Adipocyte (in vitro differentiated cells): ENCODE measurements around the gene CTRB2.
"Not testable (repeated sequence)": the region's sequence is repeated elsewhere in the genome, so short reads cannot be mapped to it uniquely, and the experiment has no call there.

ENCODE experiments used
- DNase-seq: peaks from one replicate; pipeline ENCODE4 v3.0.0-alpha.2; 2015; ENCODE audit warnings: low read depth
- H3K27me3 ChIP-seq: replicated peaks from 2 replicates; pipeline ENCODE4 v1.7.0; 2013; ENCODE audit warnings: mild to moderate bottlenecking, low read length, moderate library complexity; ENCODE audit not compliant: control insufficient read depth, insufficient read depth
- H3K36me3 ChIP-seq: 2 replicates; pipeline ENCODE4 v1.7.0; 2013; ENCODE audit warnings: low read length, mild to moderate bottlenecking, moderate library complexity; ENCODE audit not compliant: control insufficient read depth, insufficient read depth, severe bottlenecking
- H3K4me1 ChIP-seq: 2 replicates; pipeline ENCODE4 v1.7.0; 2013; ENCODE audit warnings: mild to moderate bottlenecking, low read length, moderate library complexity; ENCODE audit not compliant: control insufficient read depth, insufficient read depth
- H3K4me3 ChIP-seq: 2 replicates; pipeline ENCODE4 v1.7.0; 2013; ENCODE audit warnings: mild to moderate bottlenecking, low read length, moderate library complexity
- H3K9ac ChIP-seq: 2 replicates; pipeline ENCODE4 v1.7.0; 2013; ENCODE audit warnings: mild to moderate bottlenecking, low read length, moderate library complexity
- H3K9me3 ChIP-seq: 2 replicates; pipeline ENCODE4 v1.7.0; 2013; ENCODE audit warnings: mild to moderate bottlenecking, low read length, moderate library complexity; ENCODE audit not compliant: control insufficient read depth

CTRB2 gene

GRCh38 chr16:75240633-75241032, 33.7 kb upstream of the CTRB2 start:
- not testable (repeated sequence) for H3K27me3 ChIP-seq, H3K4me3 ChIP-seq, H3K9me3 ChIP-seq, DNase-seq
- Histone ChIP-seq H3K36me3 (peaks cover 34% of the 10 kb centered on the region), H3K4me1 (peaks cover 57% of the 10 kb centered on the region), H3K9ac (peak overlapping the region; percentile 64)

- H3K9me3 ChIP-seq, result no peaks in the 10 kb centered on the region
- DNase-seq, result no peak
- no peaks in the 10 kb centered on the region for H3K27me3 ChIP-seq
- peak overlapping the region; percentile 64 for H3K9ac ChIP-seq
- H3K4me3 ChIP-seq, result no peak overlapping the region
- peaks cover 44% of the 10 kb centered on the region for H3K36me3 ChIP-seq
- peaks cover 47% of the 10 kb centered on the region for H3K4me1 ChIP-seq
These were observed 32.7 kb upstream of the CTRB2 start for GRCh38 chr16:75239542-75240122.

DNA sequence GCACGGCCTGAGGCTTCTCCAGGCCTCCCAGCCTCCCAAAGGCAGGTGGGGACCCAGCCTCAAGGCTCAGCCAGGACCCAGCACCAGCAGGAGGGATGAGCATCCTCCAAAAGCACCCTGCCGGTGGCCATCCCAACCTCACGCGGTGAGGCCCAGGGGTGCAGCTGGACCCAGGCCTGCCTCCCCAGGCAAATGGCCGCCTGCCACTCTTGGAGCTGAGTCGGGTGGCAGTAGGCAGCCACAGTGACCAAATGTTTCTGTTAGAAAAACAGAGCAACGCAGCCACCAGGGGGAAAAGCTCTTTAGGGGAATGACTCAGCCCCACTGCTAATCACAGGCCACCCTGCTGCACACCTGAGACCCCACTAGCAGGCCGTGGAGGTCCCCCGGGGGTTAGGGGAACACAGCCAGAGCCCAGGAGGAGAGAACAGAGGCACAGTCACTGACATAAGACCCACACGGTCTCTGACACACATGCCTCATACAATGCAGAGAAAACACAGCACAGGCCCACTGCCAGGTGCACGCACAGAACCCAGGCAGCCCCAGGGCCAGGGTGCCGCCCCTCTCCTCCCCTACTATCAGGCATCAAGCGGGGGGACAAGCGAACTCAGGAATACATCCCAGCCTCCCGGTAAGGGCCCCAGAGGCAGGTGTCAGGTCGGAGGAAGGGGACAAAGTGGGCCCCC, 32.0 kb upstream of the CTRB2 start:
- Histone ChIP-seq H3K27me3 (no peaks in the 10 kb centered on the region), H3K36me3 (peaks cover 50% of the 10 kb centered on the region), H3K4me1 (peaks cover 47% of the 10 kb centered on the region), H3K4me3 (no peak overlapping the region), H3K9me3 (no peaks in the 10 kb centered on the region), H3K9ac (peak overlapping the region; percentile 64)
- peak; percentile 56 for DNase-seq

- H3K9me3 ChIP-seq, result no peaks in the 10 kb centered on the region
- peaks cover 45% of the 10 kb centered on the region for H3K4me1 ChIP-seq
- H3K36me3 ChIP-seq, result peaks cover 54% of the 10 kb centered on the region
- H3K27me3 ChIP-seq, result no peaks in the 10 kb centered on the region
- H3K9ac ChIP-seq, result peak overlapping the region; percentile 64
- peak overlapping the region; percentile 40 for H3K4me3 ChIP-seq
- peak; percentile 95 for DNase-seq
These were observed 31.3 kb upstream of the CTRB2 start for GRCh38 chr16:75238132-75238852.

DNA sequence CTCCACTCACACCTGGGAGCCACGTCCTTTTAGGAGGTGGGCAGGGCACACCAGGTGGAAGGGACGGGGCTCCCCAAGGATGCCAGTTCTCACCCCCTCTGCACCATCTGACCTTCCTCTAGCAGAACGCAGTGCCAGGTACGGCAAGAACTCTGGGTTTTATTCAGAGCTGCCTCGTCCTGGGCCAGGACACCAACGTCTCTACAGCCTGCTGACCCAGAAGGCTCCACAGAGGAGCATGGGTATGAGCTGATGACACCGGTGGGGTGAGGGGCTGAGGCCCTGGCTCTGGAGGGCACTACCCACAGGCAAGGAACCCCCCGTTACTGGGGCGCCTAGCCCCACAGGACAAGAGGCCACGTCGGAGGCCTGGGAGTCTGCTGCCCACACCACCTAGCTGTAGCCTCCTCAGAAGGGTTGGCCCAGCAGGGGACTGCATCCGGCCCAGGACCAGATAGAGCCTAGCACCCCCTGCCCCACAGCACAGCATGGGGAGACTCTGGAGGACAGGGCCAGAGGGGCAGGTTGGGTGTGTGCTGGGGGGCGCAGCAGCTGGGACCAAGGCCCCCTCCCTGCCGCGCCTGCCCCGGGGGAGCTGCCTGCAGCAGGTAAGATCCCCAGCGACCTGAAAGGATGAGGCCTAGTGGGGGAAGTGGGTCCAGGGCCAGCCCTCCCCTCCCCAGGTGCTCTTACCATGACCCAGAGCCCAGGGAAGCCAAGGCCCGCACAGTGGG, 30.6 kb upstream of the CTRB2 start:
- Histone ChIP-seq H3K9me3 (no peaks in the 10 kb centered on the region), H3K36me3 (peaks cover 60% of the 10 kb centered on the region), H3K9ac (peak overlapping the region; percentile 64), H3K27me3 (no peaks in the 10 kb centered on the region), H3K4me3 (peak overlapping the region; percentile 40), H3K4me1 (peaks cover 45% of the 10 kb centered on the region)
- DNase-seq, result no peak

DNA sequence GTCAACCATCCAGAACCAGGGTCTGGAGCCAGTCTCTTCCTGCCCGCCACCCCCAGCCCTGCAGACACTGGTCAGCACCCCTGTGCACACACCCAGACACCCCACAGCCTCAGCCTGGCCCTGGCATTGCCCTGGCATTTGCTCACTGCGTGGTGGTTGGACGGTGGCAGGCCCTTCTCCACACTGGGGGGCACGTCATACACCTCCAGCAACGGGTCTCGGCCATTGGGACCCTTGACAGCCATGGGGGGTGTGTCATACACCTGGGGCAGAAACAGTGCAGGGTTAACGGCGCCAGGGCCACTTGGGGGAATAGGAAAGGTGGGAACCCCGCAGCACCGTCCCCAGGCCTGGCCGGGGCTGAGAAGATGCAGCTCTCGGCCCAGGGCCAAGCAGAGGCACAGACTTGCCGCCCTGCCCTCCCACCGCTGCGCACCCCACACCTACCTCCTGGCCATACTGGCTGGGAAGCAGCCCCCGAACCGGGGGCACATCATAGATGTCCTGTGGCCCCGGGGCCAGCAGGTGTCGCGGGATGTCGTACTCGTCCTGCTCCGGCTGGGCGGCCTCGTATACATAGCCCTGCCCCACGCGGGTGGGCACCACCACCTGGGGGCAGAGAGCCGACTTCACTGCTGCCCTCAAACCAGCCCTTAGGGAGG, 29.9 kb upstream of the CTRB2 start:
- H3K4me1 ChIP-seq, result peaks cover 45% of the 10 kb centered on the region
- DNase-seq, result no peak
- H3K9me3 ChIP-seq, result no peaks in the 10 kb centered on the region
- H3K9ac ChIP-seq, result peak overlapping the region; percentile 64
- no peak overlapping the region for H3K4me3 ChIP-seq
- peaks cover 57% of the 10 kb centered on the region for H3K36me3 ChIP-seq
- H3K27me3 ChIP-seq, result no peaks in the 10 kb centered on the region

GRCh38 chr16:75236232-75236631, 29.3 kb upstream of the CTRB2 start:
- Histone ChIP-seq H3K36me3 (peaks cover 54% of the 10 kb centered on the region), H3K9ac (no peak overlapping the region), H3K4me3 (no peak overlapping the region), H3K27me3 (no peaks in the 10 kb centered on the region), H3K9me3 (no peaks in the 10 kb centered on the region), H3K4me1 (peaks cover 45% of the 10 kb centered on the region)
- no peak for DNase-seq

DNA sequence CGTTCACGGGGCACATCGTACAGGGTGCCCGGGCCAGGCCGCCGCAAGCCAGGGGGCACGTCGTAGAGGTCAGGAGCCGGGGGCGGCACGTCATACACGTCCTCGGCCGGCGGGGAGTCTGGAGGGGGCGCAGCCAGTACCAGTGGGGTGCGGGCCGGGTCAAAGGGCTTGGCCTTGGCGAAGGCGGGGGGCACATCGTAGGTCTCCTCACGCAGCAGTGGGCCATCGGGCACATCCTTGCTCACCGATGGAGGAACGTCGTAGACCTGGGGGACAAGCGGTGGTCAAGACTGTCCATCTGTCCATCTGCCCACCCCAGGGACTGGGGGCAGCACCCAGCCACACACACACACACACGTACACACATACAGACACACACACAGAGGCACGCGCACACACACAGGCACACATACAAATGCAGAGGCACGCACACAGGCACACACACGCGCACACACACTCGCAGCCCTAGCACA, 28.8 kb upstream of the CTRB2 start:
- H3K36me3 ChIP-seq, result peaks cover 50% of the 10 kb centered on the region
- no peaks in the 10 kb centered on the region for H3K27me3 ChIP-seq
- DNase-seq, result no peak
- peaks cover 43% of the 10 kb centered on the region for H3K4me1 ChIP-seq
- no peaks in the 10 kb centered on the region for H3K9me3 ChIP-seq
- H3K9ac ChIP-seq, result no peak overlapping the region
- no peak overlapping the region for H3K4me3 ChIP-seq

DNA sequence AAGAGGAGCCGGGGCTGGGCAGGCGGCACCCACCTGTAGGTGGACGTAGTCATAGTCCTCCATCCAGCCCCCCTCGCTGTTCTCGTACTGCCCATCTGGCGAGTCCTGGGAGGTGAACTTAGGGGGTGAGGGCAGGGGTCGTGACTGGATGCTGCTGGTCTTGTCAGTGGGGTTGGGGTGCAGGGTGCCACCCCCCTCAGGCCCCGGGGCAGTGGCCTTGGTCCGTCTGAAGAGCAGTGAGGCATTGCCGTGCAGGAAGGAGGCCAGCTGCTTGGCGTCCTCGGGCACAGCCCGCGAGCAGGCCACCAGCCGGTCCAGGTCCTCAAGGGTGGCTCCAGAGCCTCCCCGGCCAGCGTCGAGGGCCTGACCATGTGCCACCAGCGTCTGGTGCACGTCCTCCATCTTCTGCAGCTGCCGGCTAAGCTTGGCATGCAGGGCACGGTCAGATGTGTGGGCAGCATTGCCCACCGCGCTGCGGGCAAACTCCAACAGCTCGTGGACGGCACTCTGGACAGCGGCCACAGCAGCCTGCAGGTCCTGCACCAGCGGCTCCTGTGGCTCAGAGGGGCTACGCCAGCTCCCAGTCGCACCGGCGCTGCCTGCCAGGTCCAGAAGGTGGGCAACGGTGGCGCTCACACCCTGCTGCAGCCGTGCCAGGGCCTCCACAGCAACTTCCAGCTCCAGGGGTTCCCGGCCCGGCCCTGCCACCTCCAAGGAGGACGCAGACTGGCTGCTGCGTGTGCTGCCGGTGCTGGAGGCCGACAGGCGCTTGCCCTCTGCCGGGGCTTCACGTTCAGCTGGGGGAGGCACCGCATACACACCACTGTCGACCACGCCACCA, 28.1 kb upstream of the CTRB2 start:
- H3K4me3 ChIP-seq, result no peak overlapping the region
- peak overlapping the region; percentile 50 for H3K9ac ChIP-seq
- H3K9me3 ChIP-seq, result no peaks in the 10 kb centered on the region
- H3K36me3 ChIP-seq, result peaks cover 52% of the 10 kb centered on the region
- no peak for DNase-seq
- no peaks in the 10 kb centered on the region for H3K27me3 ChIP-seq
- H3K4me1 ChIP-seq, result peaks cover 38% of the 10 kb centered on the region

DNA sequence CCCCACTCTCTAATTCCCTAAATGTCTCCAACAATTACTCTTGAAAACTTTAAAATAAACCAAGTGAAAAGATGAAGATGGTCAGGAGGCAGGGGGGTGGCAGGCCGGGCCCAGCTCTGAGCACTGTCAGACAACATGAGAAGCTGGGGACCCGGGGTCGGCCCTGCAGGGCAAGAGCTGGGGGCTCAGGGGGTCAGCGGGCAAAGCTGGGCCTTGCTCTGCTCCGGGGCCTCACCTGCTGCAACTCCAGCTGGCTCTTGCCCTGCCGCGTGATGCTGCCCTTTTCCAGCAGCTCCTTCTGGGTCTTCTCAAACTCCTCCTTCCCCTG, 26.6 kb upstream of the CTRB2 start:
- H3K27me3 ChIP-seq, result no peaks in the 10 kb centered on the region
- peaks cover 67% of the 10 kb centered on the region for H3K36me3 ChIP-seq
- peak overlapping the region; percentile 50 for H3K9ac ChIP-seq
- no peaks in the 10 kb centered on the region for H3K9me3 ChIP-seq
- peaks cover 23% of the 10 kb centered on the region for H3K4me1 ChIP-seq
- no peak overlapping the region for H3K4me3 ChIP-seq
- DNase-seq, result no peak
